Umbilical cord (tissue), 2 donors: Measurements from ENCODE around the gene CSTF3. TPM values are rescaled to one million over a fixed set of nuclear protein-coding genes. Genes with fewer than 3 reads are reported as not detected.
"Not testable (repeated sequence)": the region's sequence is repeated elsewhere in the genome, so short reads cannot be mapped to it uniquely, and the experiment has no call there.

Experiments
- DNase-seq: peaks from one replicate; pipeline ENCODE4 v3.0.0-alpha.2; 2015; ENCODE audit warnings: low spot score
- total RNA-seq: library from RNA; depleted of rRNA; stranded (reverse); fragments of >200 nt; gene quantifications from one replicate; pipeline ENCODE4 v1.2.3, GENCODE V29; 2014; ENCODE audit warnings: low replicate concordance; ENCODE audit not compliant: insufficient read depth

The CSTF3 gene
- total RNA-seq, 1 donor from 2014 or later, result 18.5 TPM

- DNase-seq, result no peak
These were observed 75.3 kb downstream of the CSTF3 start for GRCh38 chr11:33086017-33086416.

- DNase-seq, result no peak
These were observed 77.4 kb downstream of the CSTF3 start for GRCh38 chr11:33083918-33084317.

- no peak for DNase-seq
These were observed 88.8 kb downstream of the CSTF3 start for GRCh38 chr11:33072465-33072864.

- DNase-seq, result no peak
These were observed 92.5 kb downstream of the CSTF3 start for GRCh38 chr11:33068611-33069340.

GRCh38 chr11:33067294-33067693 is 94.0 kb downstream of the CSTF3 start:
- no peak for DNase-seq

- peak; percentile 57 for DNase-seq
These were observed 95.7 kb downstream of the CSTF3 start for GRCh38 chr11:33065445-33066178.

- DNase-seq, result no peak
These were observed 96.4 kb downstream of the CSTF3 start for GRCh38 chr11:33064866-33065265.

- DNase-seq, result peak; percentile 75
These were observed 97.1 kb downstream of the CSTF3 start for GRCh38 chr11:33064033-33064825.

- peak; percentile 87 for DNase-seq
These were observed 97.9 kb downstream of the CSTF3 start for GRCh38 chr11:33063326-33063881.

GRCh38 chr11:33062137-33062536 is 99.1 kb downstream of the CSTF3 start:
- DNase-seq, result peak; percentile 86

- DNase-seq, result no peak
These were observed 101.0 kb downstream of the CSTF3 start for GRCh38 chr11:33060271-33060670.

- DNase-seq, result no peak
These were observed 101.8 kb downstream of the CSTF3 start for GRCh38 chr11:33059331-33060007.

GRCh38 chr11:33057284-33057683 is 104.0 kb downstream of the CSTF3 start:
- DNase-seq, result no peak

- DNase-seq, result no peak
These were observed 105.9 kb downstream of the CSTF3 start for GRCh38 chr11:33055375-33055774.

- no peak for DNase-seq
These were observed 109.0 kb downstream of the CSTF3 start for GRCh38 chr11:33052231-33052630.

GRCh38 chr11:33049565-33050408 is 111.5 kb downstream of the CSTF3 start:
- DNase-seq, result not testable (repeated sequence)

GRCh38 chr11:33048701-33049100 is 112.6 kb downstream of the CSTF3 start:
- not testable (repeated sequence) for DNase-seq

GRCh38 chr11:33045551-33046255 is 115.6 kb downstream of the CSTF3 start:
- no peak for DNase-seq

- DNase-seq, result no peak
These were observed 117.0 kb downstream of the CSTF3 start for GRCh38 chr11:33044285-33044756.
